ENCODE measurements around the gene MARK1. TPM values are rescaled to one million over a fixed set of nuclear protein-coding genes. Genes with fewer than 3 reads are reported as not detected.

MARK1 gene
- total RNA-seq, 4 donors from 2014 or later, result 2.5 to 8.0 (median 4.0) TPM

DNA sequence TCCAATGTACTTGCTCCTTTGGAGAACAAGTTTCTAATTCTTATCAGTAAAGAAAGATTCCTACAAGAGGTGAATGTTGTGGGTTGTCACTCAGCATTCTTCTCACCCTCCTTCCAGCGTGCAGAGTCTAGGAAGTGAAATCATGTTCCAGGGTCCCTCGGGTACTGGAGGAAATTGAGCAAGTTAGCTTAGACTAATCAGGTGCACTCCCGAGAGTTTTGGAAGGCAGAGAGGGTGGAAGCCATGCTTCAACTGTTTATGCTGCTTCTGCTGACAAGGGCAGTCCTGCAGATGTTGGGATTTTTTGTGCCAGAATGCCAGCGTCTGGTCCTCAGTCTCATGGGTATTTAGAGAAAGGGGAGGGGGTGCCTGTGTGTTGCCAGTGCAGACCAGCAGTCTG, 157.0 kb downstream of the MARK1 start:
- no peak for TF ChIP-seq POLR2A (IDR thresholded peaks at IDR 0.05)
- TF ChIP-seq, protein P1, sequence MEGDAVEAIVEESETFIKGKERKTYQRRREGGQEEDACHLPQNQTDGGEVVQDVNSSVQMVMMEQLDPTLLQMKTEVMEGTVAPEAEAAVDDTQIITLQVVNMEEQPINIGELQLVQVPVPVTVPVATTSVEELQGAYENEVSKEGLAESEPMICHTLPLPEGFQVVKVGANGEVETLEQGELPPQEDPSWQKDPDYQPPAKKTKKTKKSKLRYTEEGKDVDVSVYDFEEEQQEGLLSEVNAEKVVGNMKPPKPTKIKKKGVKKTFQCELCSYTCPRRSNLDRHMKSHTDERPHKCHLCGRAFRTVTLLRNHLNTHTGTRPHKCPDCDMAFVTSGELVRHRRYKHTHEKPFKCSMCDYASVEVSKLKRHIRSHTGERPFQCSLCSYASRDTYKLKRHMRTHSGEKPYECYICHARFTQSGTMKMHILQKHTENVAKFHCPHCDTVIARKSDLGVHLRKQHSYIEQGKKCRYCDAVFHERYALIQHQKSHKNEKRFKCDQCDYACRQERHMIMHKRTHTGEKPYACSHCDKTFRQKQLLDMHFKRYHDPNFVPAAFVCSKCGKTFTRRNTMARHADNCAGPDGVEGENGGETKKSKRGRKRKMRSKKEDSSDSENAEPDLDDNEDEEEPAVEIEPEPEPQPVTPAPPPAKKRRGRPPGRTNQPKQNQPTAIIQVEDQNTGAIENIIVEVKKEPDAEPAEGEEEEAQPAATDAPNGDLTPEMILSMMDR (IDR thresholded peaks at IDR 0.05), result no peak
- peak in 1 of 3 donors; percentile 7 for DNase-seq
- no peaks in the 10 kb centered on the region for H3K4me1 ChIP-seq
- no peak overlapping the region for H3K4me3 ChIP-seq
- H3K36me3 ChIP-seq, result no peaks in the 10 kb centered on the region
- H3K9me3 ChIP-seq, result no peaks in the 10 kb centered on the region
- H3K27me3 ChIP-seq, result no peaks in the 10 kb centered on the region
- H3K27ac ChIP-seq, result no peak overlapping the region

DNA sequence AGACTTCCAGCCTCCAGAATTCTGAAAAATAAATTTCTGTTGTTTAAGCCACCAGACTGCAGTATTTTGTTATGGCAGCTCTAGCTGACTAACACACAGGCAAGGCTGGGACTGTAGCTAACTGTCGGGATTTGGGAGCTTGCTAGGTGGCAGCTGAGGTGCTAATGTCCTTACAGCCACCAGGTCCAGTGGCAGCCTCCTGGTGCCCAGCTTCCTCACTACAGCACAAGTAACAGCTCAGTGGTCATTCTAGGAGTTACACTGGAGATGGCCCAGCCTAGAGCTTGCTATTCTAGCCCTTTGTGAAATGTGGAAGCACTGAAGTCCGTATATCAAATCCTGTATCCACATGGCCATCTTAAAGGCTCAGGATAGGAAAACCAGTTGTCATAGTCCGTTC, 157.9 kb downstream of the MARK1 start:
- Histone ChIP-seq H3K27ac (no peak overlapping the region), H3K4me1 (no peaks in the 10 kb centered on the region), H3K9me3 (no peaks in the 10 kb centered on the region), H3K4me3 (no peak overlapping the region), H3K36me3 (no peaks in the 10 kb centered on the region), H3K27me3 (no peaks in the 10 kb centered on the region)
- TF ChIP-seq, protein P1 (IDR thresholded peaks at IDR 0.05), result peak in 2 of 6 experiments; percentile 23 to 25
- TF ChIP-seq POLR2A (IDR thresholded peaks at IDR 0.05), result no peak
- DNase-seq, result peak in 1 of 3 donors; percentile 13

DNA sequence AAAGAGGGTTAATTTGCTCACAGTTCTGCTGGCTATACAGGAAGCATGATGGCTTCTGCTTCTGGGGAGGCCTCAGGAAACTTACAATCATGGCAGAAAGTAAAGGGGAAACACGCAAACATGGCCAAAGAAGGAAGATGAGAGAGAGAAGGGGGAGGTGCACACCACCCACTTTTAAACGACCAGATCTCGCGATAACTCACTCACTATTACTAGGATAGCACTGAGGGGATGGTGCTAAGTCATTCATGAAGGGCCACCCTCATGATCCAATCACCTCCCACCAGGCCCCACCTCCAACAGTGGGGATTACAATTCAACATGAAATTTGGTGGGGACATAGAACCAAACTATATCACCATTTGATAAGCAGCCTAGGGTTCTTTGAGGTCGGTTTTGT, 159.9 kb downstream of the MARK1 start:
- H3K4me1 ChIP-seq, result no peaks in the 10 kb centered on the region
- H3K27ac ChIP-seq, result no peak overlapping the region
- no peaks in the 10 kb centered on the region for H3K27me3 ChIP-seq
- no peak for DNase-seq
- TF ChIP-seq, protein P1 (IDR thresholded peaks at IDR 0.05), result no peak
- TF ChIP-seq POLR2A (IDR thresholded peaks at IDR 0.05), result no peak
- no peaks in the 10 kb centered on the region for H3K9me3 ChIP-seq
- no peak overlapping the region for H3K4me3 ChIP-seq
- no peaks in the 10 kb centered on the region for H3K36me3 ChIP-seq

DNA sequence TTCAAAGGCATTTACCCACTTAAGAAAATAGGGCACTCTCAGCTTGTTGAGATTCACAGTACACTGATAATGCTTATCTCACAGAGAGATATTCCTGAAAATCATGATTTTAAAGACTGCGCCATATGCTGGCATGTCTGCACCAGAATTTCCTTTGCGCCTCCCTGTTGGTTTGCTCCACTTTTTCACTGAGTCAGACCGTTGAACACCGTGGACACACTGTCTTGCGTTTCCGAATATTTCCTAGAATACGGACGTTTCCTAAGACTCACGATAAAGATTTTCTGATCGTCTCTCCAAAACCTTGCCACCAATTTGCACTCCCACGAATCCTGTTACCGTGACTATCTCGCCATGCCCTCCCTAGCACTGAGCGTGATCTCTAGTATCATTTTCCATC, 161.7 kb downstream of the MARK1 start:
- no peaks in the 10 kb centered on the region for H3K4me1 ChIP-seq
- no peak overlapping the region for H3K27ac ChIP-seq
- DNase-seq, result no peak
- no peaks in the 10 kb centered on the region for H3K9me3 ChIP-seq
- TF ChIP-seq, protein P1 (IDR thresholded peaks at IDR 0.05), result no peak
- no peak for TF ChIP-seq POLR2A (IDR thresholded peaks at IDR 0.05)
- no peaks in the 10 kb centered on the region for H3K27me3 ChIP-seq
- no peaks in the 10 kb centered on the region for H3K36me3 ChIP-seq
- peak overlapping the region; percentile 51 to 94 (median 74) for H3K4me3 ChIP-seq

GRCh38 chr1:220690140-220691052, 162.5 kb downstream of the MARK1 start, which contains the start of gene C1orf115:
Gene C1orf115 (plus strand): TSS chr1:220690363. CDS start chr1:220690403, 40 bp downstream.
- TF ChIP-seq, protein P1 (IDR thresholded peaks at IDR 0.05), result peak; percentile 79 to 99 (median 93)
- peak; percentile 87 to 90 for TF ChIP-seq POLR2A (IDR thresholded peaks at IDR 0.05)
- DNase-seq, result peak; percentile 68 to 93 (median 90)
- no peaks in the 10 kb centered on the region for H3K27me3 ChIP-seq
- H3K4me3 ChIP-seq, result peak within 1 kb of the TSS; percentile 51 to 94 (median 74)
- no peaks in the 10 kb centered on the region for H3K9me3 ChIP-seq
- peak within 1 kb of the TSS; percentile 73 to 90 (median 82) for H3K27ac ChIP-seq
- H3K4me1 ChIP-seq, result no peaks in the 10 kb centered on the region
- H3K36me3 ChIP-seq, result no peaks in the 10 kb centered on the region
